Forelimb muscle (tissue), 1 donor: Measurements from ENCODE around the gene CTSZ. TPM values are rescaled to one million over a fixed set of nuclear protein-coding genes. Genes with fewer than 3 reads are reported as not detected.
"Not testable (repeated sequence)": the region's sequence is repeated elsewhere in the genome, so short reads cannot be mapped to it uniquely, and the experiment has no call there.

Experiments
- DNase-seq: peaks from one replicate; pipeline ENCODE4 v3.0.0-alpha.2; 2013; ENCODE audit warnings: low read depth
- polyA plus RNA-seq: library from polyadenylated mRNA; unstranded; fragments of 120-200 nt; gene quantifications from one replicate; pipeline ENCODE4 v1.2.1, GENCODE V29; 2013; ENCODE audit not compliant: insufficient read length

The CTSZ gene
- polyA plus RNA-seq, 1 donor: 57.3 TPM

- DNase-seq: no peak
These were observed 6.2 kb upstream of the CTSZ start for GRCh38 chr20:59013031-59013951.

GRCh38 chr20:59011874-59012157, 4.8 kb upstream of the CTSZ start:
- not testable (repeated sequence) for DNase-seq

DNA sequence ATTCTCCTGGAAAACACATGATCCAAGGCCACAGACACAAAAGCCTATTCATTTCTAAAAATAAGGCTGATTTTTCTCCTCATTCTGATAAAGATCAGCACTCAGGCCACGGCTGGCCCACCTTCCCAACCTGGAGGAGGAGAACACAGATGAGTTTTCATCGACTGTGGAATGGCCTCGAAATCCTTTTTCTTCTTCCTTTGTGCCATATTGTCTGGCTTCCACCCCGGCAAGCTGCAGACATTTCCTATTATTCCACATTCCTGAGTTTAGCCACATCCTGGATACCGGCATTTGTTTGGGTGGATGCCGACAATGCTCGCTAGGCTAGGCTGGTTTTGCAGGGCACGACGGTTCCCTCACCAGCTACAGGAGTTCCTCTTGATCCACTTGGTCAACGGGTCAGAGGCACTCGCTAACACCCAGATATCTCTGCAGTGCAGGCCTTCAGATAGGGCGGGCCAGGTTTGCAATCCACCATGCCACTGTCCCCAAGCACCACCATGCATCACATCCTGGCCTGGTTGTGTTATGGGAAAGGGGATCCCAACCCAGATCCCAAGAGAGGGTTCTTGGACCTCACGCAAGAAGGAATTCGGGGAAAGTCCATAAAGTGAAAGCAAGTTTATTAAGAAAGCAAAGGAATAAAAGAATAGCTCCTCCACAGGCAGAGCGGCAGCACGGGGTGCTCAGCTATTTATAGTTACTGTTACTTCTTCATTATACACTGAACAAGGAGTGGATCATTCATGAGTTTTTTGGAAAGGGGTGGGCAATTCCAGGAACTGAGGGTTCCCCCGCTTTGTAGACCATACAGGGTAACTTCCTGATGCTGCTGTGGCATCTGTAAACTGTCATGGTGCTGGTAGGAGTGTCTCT, 4.2 kb upstream of the CTSZ start:
- no peak for DNase-seq

GRCh38 chr20:59010321-59010994, 3.4 kb upstream of the CTSZ start:
- DNase-seq: no peak

DNA sequence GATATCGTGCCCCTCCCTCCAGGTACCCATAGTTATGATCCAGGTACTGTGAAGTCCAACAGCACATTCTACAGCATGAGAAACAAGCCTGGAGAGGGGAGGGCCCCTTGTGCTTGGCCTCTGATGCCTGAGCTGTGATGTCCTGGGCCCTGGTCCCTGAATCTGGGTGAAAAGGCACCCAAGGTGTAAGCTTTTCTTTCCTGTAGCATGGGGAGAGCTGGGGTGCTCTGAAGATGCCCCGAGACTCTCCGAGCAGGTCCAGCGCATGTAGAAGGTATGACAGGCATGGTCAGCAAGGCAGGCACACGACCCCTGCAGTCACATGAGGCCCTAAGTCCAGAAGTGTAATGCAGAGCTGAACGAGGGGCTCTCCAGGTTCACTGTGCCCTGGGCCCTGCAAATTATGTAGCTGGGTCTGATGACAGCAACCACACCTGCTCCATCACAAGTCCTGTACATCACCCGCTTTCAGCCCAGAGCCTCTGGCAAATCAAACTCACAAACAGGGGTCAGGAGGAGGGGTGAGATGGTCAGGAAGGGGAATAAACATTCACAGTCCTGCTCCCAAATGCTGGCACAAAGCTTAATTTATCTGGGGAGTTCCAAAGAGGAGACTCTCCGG, 1.8 kb upstream of the CTSZ start:
- no peak for DNase-seq

DNA sequence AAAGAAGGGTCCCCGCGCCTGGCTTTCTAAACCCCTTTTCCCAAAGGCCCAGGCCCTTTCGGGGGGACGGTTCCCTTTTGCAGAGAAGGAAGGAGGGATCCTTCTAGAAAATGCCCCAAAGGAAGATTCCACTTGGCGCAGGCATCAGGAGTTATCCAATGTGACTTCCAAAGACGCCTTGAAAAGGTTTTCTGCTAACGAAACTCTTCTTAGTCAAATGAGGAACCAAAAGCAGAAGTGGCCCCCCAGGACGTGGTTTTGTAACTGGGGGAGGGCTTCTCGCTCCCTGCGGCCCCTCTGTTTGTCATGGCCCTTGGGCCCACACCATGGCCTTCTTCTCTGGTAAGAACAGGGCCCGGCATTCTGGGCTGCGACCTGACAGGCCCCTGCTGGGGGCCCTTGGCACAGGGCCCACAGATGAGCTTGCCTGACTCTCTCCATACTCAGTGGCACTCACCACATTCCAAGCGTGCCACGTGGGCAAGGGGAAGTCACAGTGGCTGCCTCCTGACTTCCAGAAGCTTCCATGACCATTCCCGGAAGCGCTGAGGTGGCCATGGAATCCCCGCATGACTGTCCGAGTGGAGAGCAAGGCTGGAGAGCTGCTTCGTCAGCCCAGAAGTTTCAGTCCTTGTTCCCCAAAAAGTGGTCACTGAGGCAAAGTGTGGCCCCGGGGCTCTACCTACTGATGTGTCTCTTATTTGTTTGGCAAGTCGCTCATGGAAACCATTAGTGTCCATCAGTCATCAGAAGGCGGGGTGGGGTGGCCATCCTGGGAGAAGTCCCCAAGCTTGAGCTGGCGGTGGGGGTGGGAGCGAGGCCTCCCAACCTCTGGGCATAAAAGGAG, 834 bp upstream of the CTSZ start:
- DNase-seq: no peak

GRCh38 chr20:59006167-59006863, 739 bp downstream of the CTSZ start:
- no peak for DNase-seq

- DNase-seq: no peak
These were observed 1.4 kb downstream of the CTSZ start for GRCh38 chr20:59005523-59006166.

DNA sequence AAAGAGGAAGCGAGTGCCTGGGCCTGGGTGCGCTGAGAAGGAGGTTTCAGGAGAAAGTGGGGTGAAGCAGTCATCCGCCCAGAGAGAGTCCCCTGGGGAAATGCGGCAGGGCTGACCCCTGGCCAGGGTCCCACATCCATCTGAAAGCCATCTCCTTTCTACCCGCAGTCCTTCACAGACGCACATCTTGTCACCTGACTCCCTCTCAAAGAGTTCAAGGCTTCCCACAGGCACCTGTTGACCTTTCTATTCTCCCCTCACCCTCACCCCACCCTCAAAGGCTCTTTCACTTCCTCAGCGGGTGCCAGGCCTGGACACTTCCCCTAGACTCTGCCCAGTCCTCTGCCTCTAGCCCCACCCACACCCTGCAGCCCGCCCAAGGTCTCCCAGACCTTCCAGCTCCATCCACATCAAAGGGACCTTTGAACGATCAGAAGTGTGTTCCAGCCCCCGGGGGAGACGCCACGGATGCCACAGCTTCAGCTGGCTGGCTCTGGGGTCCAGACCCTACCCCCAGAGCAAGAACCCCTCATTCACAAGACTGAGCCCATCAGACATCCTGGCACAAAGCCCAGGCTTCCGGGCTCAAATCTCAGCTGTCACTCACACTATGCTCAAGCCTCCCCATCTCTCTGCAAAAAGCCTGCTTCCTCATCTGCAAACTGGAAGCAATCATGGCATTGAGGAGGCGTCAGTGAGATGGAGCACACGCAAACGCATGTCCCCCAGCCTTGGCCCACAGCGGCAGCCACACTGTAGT, 2.1 kb downstream of the CTSZ start:
- no peak for DNase-seq

DNA sequence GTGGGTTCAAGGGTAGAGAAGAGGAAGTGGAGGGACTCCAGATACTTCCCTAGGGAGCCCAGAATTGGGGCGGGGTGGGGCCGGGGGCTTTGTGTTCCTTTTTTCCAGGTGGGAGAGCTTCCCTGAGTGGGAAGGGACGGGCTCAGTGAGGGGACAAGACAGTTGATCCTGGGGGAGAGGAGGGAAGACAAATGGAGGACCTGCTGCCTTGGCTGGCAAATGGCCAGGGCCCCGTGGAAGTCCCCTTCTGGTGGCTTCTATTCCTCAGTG, 2.6 kb downstream of the CTSZ start:
- DNase-seq: no peak

DNA sequence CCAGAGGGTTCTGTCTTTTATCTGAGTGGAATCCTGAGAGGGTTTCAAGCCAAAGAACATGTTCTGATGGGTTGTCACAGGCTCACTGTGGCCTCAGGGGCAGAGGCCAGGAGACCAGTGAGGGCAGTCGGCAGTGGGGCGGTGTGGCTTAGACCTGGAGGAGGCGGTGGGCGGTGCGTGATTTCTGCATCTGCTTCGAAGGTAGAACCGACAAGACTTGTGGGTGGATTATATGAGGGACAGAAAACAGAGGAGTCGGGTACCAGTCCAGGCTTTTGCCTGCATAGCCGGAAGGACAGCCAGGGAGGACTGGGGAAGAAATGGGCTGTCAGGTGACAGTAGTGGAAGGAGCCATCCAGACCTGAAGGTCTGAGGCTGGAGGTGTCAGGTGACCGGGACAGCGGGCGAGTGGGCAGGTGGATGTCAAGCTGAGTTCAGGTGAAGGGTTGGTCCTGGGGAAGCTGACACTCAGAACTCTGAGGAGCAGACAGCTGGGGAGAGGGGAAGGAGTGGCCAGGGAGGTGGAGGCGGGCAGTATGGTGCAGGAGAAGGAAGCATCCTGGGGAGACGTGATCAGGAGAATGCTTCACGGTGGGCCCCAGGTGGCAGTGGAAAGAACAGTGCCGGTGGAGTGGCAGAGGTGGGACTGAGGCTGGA, 3.1 kb downstream of the CTSZ start:
- DNase-seq: no peak

DNA sequence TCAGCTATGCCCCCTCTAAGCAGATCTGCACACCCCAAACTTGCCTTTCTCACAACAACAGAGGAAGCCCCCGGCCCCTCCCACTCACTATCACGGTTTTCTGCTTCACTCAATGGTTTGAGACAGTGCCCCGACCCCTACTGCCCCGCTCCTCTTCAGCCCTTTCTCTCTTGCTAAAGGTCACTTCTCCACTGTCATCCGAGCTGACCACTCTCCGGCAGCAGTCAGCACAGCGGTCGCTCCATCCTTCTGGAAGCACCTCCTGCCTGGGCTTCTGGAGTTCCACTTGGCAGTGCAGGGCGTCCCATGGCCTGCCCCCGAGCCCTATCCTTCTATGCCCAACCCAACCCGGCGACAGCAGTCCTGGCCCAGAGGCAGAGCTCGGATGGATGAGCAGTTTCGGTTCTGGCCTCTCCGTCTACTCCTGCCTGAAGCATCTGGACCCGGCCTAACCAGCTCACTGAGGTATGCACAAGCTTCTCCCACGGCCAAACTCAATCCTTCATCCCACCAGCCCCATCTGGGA, 4.1 kb downstream of the CTSZ start:
- no peak for DNase-seq

DNA sequence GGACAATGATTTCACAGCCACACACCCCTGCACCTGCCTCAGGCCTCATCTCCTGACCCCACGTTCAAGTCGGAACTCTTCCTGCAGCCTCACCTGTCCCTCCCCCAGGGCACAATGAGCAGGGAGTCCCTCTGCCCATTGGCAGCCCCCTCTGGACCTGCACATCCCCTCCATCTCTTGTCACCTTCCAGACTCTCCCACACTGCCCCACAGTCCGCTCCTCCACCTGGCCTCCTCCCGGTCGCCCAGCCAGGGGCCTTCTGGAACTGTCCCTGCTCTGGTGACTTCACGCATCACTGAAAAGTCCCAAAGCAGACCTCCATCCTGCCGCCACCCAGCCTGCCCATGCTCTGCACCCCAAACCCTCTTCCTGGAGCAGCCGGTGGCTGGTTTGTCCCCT, 4.7 kb downstream of the CTSZ start:
- DNase-seq: no peak

DNA sequence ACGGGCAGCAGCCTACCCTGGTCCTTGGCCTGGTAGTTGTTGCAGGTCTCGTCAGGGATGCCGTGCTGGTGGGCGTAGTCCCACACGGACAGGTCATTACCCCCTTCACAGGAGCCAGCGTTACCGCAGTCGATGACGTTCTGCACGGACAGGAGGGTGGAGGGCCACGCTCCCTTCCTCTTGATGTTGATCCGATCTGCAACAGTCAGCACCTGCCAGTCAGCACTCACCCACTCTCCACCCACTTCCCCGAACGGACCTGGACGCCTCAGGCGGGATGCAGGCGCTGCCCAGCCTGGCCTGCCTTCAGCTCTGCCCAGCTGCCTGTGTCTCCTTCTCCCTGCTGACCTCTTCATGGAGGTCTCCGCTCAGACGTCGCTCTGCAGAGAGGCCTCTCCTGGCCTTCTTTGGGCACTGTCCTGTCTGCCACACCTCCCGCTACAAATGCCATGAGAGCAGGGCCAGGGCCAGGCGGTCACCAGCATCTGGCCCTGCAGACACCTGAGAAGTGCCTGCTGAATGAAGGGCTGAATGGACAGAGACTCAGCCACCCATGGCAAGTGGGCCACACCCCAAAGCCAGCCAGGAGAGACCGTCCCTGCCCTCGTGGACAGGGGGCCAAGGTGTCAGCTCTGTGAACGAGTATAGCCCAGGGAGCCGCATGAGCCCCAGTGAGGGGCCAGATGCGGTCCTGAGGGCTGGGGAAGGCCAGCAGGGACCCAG, 5.4 kb downstream of the CTSZ start:
- no peak for DNase-seq

- no peak for DNase-seq
These were observed 6.0 kb downstream of the CTSZ start for GRCh38 chr20:59001068-59001448.

DNA sequence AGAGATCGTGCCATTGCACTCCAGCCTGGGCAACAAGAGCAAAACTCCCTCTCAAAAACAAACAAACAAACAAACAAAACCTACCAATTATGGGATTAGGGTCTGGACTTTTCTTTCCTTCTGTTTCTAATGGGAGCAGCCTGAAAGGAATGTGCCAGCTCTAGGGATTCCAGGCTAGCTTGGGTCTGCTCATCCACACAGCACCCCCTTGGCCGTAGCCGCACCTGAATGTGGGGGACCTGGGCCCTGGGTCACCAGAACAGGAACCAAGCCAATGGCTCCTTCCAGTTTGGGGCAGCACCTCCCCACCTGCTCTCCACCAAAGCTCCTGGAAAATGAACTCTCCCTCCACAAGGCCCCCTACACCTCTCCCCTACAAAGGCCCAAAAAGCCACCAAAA, 6.7 kb downstream of the CTSZ start:
- no peak for DNase-seq

DNA sequence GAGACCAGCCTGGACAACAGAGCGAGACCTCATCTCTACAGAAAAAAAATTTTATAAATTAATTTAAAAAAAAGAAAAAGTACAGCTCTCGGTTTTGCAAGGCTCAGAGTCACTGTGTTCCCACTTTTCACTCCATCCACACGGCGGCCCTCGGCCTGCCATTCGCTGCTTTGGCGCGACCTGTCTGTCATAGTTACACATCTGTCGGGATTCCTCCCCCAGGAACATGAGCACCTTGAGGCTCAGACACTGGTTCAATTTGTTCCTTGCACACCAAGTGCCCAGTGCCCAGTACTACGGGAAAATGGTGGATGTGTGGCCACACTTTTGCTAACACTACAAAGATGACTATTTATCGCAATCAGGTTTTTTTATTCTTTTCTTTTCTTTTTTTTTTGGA, 8.4 kb downstream of the CTSZ start:
- DNase-seq: no peak
